ENCODE results near the gene KCNJ15.

- TF ChIP-seq POLR2AphosphoS5 (IDR thresholded peaks at IDR 0.05; ENCODE audit: low read depth) (no peak), CTCF (conservative IDR thresholded peaks at IDR 0.05; ENCODE audit: low read depth in 2 of 2) (no peak), EZH2 (IDR thresholded peaks at IDR 0.05; ENCODE audit: low read depth, unreplicated experiment) (no peak), ZNF331 (CRISPR knock-in tag; IDR thresholded peaks at IDR 0.05; ENCODE audit: low read depth) (no peak), EZH2phosphoT487 (IDR thresholded peaks at IDR 0.05; ENCODE audit: unreplicated experiment) (no peak), ZNF462 (CRISPR knock-in tag; IDR thresholded peaks at IDR 0.05) (no peak), JUNB (IDR thresholded peaks at IDR 0.05; ENCODE audit: unreplicated experiment) (no peak), CREB1 (CRISPR knock-in tag; IDR thresholded peaks at IDR 0.05; ENCODE audit: low read depth) (no peak), STAT1 (IDR thresholded peaks at IDR 0.05; ENCODE audit: unreplicated experiment) (no peak), NANOG (IDR thresholded peaks at IDR 0.05; ENCODE audit: borderline replicate concordance) (no peak)
- TF ChIP-seq, protein P1, sequence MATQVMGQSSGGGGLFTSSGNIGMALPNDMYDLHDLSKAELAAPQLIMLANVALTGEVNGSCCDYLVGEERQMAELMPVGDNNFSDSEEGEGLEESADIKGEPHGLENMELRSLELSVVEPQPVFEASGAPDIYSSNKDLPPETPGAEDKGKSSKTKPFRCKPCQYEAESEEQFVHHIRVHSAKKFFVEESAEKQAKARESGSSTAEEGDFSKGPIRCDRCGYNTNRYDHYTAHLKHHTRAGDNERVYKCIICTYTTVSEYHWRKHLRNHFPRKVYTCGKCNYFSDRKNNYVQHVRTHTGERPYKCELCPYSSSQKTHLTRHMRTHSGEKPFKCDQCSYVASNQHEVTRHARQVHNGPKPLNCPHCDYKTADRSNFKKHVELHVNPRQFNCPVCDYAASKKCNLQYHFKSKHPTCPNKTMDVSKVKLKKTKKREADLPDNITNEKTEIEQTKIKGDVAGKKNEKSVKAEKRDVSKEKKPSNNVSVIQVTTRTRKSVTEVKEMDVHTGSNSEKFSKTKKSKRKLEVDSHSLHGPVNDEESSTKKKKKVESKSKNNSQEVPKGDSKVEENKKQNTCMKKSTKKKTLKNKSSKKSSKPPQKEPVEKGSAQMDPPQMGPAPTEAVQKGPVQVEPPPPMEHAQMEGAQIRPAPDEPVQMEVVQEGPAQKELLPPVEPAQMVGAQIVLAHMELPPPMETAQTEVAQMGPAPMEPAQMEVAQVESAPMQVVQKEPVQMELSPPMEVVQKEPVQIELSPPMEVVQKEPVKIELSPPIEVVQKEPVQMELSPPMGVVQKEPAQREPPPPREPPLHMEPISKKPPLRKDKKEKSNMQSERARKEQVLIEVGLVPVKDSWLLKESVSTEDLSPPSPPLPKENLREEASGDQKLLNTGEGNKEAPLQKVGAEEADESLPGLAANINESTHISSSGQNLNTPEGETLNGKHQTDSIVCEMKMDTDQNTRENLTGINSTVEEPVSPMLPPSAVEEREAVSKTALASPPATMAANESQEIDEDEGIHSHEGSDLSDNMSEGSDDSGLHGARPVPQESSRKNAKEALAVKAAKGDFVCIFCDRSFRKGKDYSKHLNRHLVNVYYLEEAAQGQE (IDR thresholded peaks at IDR 0.05; ENCODE audit: unreplicated experiment): no peak
These were observed 40.4 kb downstream of the KCNJ15 start for GRCh38 chr21:38297194-38297631.

Measured in GM23338 (cell line).